Stimulated activated CD4-positive, alpha-beta T cell treated with anti-CD3 and anti-CD28 coated beads, TNF-alpha, amount 100 ng/mL, for 48 hours (primary cell): ENCODE data around the gene MARK3.

Experiments
- DNase-seq, 3 donors: peaks; one replicate each; pipeline ENCODE4 v3.0.0-alpha.2; 2020; ENCODE audit warnings: low read depth in 3 of 3

Gene MARK3

GRCh38 chr14:103393676-103394626 lies 8.7 kb downstream of the MARK3 start:
- no peak for DNase-seq

DNA sequence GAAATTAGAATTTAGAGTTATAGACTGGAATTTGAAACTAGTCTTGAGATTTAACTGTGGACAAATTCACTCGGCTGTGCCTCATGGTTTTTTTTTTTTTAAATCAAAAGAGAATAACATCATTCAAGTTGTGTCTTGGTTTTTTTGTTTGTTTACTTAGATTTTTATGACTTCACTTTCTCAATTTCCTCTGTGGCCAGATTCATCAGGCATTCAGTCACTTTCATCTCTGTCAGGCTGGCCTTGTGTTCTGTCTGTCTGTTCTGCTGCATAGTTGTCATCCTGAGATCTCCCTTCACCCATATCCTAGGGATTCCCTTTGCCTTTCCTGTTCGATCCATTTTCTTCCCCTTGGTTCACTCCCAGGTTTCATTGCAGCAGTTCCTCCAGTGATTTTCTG lies 10.0 kb downstream of the MARK3 start:
- no peak for DNase-seq

- DNase-seq, result no peak
Observed at GRCh38 chr14:103396463-103396862, 11.2 kb downstream of the MARK3 start.

GRCh38 chr14:103398427-103399195 lies 13.4 kb downstream of the MARK3 start:
- no peak for DNase-seq

DNA sequence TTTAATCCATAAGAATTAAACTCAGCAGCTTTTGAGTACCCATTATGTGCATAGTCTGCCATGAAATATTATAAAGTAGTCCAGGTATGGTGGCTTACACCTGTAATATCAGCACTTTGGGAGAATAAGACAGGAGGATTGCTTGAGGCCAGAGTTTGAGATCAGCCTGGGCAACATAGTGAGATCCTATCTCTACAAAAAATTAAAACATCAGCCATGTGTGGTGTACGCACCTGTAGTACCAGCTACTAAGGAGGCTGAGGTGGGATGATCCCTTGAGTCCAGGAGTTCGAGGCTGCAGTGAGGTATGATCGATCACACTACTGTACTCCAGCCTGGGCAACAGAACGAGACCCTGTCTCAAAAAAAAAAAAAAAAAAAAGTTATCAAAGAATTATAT lies 15.3 kb downstream of the MARK3 start:
- DNase-seq, result no peak

GRCh38 chr14:103401223-103402214 lies 16.3 kb downstream of the MARK3 start:
- DNase-seq, result no peak

DNA sequence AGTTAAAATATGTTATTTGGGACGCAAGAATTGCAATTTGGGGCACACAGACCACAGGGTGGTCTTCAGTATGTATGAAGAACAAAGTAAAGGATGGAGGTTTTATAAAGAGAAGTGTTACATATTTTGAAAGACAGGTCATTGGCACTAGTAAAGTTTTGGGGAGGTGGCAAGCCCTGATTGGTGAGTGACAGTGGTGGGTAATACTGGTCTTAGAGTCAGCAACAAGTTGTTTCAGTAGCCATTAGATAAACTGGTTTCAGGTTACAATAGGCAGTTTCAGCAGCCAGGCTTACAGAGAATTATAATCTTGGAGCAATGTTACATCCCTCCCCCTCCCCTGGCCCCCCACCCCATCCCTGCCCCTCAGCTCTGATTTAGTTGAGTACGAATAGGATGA lies 17.5 kb downstream of the MARK3 start:
- DNase-seq, result no peak

DNA sequence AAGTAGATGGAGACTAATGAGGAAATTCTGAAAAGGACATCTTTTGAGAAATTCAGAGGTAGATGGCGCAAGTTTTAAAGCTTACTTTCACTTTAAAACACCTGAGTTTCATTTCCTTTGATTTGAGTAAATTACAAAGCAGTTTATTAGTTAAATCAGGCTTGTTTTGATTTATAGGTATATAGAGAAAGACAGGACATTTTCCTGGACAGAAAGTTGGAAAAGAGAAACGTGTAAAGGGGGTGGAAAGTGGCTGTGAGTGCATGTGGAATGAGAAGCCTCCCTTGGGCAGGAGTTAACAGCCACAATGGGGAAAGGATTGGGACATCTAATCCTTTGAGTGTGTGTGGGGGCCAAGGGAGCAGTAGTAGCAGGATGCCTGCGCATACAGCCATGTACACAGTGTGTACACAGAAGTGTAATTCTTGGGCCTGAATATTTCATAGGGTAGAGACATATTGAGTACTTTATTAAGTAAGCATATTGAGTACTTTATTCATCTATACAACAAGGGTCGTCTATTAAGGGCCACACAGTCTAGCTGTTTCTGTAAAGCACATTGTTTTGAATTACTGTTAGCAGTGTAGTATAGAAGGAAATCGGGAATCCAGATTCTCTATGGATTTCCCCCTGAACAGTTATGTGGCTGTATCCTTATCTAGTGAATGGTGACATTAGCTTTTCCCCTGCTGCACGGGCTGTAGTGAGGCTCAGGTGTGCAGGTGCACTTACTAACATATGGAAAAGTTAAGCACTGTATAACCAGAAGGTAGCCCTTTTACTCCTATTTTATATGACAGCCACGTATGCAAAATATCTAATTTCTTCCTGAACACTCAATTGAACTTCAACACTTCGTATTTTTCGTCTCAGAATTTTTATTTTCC lies 19.1 kb downstream of the MARK3 start:
- DNase-seq, result no peak

GRCh38 chr14:103404920-103405319 lies 19.7 kb downstream of the MARK3 start:
- DNase-seq, result no peak

- DNase-seq, result no peak
Observed at GRCh38 chr14:103408491-103409155, 23.4 kb downstream of the MARK3 start.

DNA sequence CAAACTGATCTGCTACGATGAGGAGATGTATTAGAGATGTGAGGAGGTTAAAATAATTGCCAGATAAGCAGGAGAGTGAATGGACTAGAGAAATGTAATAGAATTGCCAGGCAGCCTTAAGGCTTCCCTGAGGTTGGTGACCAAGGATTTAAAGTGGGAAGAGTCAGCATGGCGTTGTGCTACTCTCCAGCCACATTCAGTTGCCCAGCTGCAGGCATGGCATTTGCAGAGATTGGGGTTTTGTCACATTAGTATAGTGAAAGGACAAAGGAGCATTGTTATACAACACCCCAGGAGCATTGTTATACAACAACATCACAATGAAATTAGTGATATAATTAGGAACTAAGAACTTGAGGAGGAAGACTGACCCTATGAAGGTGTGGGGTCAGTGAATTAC lies 31.7 kb downstream of the MARK3 start:
- no peak for DNase-seq

- no peak for DNase-seq
Observed at GRCh38 chr14:103418481-103418818, 33.2 kb downstream of the MARK3 start.

DNA sequence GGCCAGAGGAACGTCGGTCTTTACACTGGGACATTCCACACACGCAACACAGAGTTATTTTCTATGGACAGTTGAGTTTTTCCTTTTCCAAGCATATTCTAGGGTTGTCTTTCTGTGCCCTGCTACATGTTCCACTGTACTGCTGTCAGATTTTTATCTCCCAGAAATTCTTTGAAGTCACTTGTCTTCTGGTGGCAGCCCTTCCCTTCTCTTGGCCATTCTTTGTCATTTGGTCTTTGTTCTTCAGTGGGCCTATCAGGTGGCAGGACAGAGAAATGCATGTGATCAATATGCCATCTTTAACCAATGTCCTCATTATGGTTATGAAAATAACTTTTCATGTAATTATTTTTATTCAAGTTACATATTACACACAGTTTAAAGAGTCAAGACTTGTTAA lies 36.3 kb downstream of the MARK3 start:
- DNase-seq, result no peak

DNA sequence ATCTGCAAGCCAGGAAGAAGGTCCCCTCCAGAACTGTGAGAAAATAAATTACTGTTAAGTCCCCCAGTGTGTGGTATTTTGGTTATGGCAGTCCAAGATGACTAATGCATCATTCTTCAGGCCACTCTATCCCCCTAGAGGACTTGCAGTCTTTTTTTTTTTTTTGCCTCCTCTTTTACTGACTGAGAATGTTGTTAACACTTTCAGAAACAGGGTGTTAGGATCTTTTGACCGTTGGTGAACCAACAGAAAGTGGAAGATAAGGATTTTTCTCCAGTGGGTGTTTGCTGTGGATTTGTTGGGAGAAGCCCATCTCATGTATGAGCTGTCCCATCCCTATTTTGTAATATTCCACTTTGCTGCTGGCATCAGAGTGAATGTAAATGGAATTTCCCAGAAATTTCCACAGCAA lies 37.8 kb downstream of the MARK3 start:
- DNase-seq, result no peak

- peak in 1 of 3 donors; percentile 10 for DNase-seq
Observed at GRCh38 chr14:103427485-103428443, 42.5 kb downstream of the MARK3 start.

- no peak for DNase-seq
Observed at GRCh38 chr14:103428723-103429556, 43.7 kb downstream of the MARK3 start.

GRCh38 chr14:103430358-103430757 lies 45.1 kb downstream of the MARK3 start:
- DNase-seq, result no peak

DNA sequence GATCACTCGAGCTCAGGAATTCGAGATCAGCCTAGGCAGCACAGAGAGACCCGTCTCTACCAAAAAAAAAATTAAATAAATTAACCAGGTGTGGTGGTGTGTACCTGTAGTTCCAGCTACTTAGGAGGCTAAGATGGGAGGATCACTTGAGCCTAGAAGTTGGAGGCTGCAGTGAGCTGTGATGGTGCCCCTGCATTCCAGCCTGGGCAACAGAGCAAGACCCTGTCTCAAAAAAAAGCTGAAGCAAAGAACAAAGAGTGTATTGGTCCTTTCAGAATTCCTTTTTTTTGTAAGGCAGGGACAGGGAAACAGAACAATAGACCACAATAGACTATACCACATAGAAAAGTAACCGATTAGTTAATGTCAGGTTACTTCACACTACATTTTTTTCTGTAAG lies 47.4 kb downstream of the MARK3 start:
- no peak for DNase-seq
